Ureter (tissue), 1 donor: ENCODE data around the gene TCF19. TPM values are rescaled to one million over a fixed set of nuclear protein-coding genes. Genes with fewer than 3 reads are reported as not detected.

ENCODE experiments used
- DNase-seq: peaks from one replicate; pipeline ENCODE4 v3.0.0-alpha.2; 2020; ENCODE audit warnings: low spot score
- total RNA-seq: library from RNA; stranded (reverse); gene quantifications from one replicate; pipeline ENCODE4 v1.2.4, GENCODE V29; 2023
- donor health status: DM: yes; HTN: yes; CAD: no.

Gene TCF19, protein sequence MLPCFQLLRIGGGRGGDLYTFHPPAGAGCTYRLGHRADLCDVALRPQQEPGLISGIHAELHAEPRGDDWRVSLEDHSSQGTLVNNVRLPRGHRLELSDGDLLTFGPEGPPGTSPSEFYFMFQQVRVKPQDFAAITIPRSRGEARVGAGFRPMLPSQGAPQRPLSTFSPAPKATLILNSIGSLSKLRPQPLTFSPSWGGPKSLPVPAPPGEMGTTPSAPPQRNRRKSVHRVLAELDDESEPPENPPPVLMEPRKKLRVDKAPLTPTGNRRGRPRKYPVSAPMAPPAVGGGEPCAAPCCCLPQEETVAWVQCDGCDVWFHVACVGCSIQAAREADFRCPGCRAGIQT
- total RNA-seq = 5.9 TPM

DNA sequence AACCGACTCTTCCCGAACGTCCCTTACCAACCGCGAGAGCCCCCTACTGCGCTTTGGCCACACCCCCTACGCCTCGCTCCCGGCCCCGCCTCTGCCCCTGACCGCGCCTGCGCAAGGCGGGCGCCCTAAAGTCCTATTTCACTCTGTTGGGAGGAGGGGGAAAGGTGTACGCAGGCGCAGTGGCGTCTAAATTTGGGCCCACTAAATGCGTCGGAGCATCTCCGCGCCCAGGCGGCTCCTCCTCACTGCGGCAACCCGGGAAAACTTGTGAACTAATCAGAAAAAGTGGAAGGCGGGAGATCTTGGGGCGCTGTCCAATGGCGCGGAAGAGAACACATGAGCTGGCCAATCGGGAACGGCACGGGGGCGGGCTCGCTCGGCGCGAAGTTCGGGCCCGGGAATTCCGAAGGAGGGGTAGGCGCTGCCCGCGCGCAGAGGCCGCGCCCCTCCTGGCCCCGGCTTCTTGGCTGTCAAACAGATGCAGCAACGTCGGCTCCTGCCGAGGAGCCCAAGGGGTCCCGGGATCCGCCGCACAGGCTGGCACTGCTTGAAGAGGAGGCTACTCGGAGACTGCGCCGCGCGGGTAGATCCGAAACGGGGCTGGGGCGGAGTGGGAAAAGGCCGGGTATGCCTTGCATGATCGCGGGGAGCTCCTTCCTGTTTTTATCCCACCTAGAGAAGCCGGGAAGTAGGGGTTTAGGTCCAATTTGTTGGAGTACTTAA lies at the start of gene TCF19:
Gene TCF19 (plus strand): TSS at position 450 of the 723 bp plus-strand sequence. CDS start 881 bp downstream, outside the sequence.
- DNase-seq = peak; percentile 99

DNA sequence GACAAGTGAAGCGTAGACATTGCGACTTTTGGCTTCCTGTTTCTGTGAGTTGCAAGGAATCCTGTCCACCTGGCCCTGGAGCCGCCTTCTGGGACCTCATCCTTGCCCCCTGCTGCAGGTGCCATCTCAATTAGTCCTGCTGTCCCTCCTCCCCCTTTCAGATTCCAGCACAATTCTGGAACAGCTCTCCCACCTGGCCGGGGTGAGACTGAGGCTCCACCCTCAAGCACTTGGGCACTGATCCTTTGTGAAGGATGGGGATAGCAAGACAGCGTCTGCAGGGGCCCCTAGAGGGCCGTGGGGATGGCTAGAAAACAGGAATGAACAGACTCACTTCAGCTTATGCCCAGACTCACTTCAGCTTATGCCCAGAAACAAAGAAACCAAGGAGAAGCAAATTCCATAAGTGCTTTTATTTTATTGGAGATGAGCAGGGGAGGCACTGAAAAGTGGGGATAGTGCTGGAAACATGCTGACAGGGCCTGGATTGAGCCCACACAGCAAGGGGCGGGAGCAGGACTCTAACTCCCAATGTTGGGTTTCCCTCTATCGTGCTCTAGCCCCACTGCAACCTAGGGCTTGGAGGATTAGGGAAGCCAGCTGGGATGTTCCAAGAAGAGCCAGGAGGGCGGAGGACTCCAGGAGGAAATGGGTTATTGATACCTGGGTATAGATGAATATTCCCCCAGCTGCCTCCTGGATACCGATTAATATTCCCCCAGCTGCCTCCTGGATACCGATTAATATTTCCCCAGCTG lies 47.4 kb upstream of the TCF19 start:
- DNase-seq = no peak

DNA sequence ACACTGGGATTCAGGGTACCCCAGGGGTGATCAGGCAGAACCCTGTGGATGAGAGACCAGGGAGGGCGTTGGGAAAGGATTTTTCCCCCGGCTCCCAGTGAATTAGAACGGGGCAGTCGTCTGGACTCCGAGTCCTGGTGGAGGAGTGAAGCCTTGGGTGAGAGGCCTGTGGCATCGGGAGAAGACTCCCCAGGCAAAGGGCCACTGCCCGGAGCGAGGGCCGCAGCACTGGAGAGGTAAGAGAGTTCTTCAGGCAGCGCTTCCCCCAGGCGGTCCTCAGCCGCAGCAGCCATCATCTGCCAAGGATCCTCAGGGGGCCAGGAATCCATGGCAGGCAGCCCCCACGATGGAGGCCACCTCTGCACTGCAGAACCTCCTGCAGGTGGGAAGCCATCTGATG lies 46.7 kb upstream of the TCF19 start:
- DNase-seq = no peak

DNA sequence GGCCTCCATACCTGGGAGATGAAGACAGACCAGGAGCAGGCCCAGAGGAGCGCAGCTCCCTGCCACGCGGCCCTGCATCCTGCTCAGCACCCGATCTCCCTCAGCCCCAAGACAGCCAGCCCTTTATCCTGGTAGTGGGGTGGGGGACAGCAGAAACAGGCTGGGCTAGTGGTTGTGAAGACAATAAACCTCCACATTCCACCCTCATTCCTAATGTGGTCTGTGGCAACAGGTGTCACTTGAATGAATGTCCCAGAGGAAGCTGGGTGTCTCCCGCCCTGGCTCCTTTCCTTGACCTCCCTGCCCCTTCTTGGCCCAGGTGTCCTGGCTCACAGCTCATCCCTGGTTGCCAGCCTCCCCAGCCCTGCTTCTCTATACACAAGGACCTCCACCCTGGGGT lies 45.9 kb upstream of the TCF19 start, which contains the start of gene C6orf15:
Gene C6orf15 (minus strand): TSS at position 98 of the 400 bp plus-strand sequence. CDS start 20 bp downstream, at position 78.
- no peak for DNase-seq

DNA sequence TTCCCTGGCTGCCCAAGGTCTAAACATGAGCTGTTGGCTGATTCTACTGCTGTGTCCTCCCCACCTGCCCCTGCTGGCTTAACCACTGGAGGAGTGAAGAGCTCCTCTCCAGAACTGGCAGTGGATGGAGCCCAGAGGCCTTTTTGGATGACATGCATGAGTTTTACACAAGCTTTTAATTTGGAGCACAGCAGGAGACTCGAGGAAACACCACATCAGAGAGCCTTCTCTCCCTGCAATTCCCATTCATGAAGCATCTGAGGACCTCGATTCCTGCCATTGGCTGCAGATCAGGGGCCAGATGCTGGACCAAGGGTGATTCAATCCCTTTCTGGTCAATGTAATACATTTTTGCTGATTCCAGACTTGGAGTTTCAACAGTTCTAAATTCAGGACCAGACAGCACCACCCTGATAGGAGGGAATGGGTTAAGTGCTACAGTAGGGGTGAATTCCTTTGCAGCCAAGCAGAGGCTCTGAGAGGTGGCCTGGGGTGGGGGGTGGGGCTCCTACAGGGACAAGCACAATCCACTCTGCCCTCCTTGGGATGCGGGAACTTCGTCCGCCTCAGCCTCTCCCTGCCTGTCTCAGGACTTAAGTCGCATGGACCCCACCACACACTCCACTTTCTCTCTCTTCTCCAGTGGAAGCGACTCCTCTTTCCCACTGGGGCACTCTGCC lies 44.4 kb upstream of the TCF19 start:
- no peak for DNase-seq

DNA sequence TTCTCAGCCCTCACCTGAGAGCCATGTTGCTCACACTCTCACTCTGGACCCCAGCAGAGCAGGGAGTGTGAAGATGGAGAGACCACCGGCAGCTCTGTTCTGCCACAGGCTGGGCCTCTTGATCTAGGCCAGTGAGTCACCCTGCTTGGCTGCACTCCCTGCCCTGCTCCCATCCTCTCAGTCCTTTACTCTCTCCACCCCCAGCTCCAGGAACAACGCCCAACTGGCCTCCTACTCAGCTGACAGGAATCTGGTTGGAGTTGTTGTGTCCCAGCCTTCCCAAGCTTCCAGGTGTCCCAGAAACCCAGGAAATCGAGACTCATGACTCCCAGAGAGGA lies 43.9 kb upstream of the TCF19 start, which contains the start of gene PSORS1C1:
Gene PSORS1C1 (plus strand): TSS at position 260 of the 338 bp plus-strand sequence. CDS start 14,833 bp downstream, outside the sequence.
- peak; percentile 69 for DNase-seq

DNA sequence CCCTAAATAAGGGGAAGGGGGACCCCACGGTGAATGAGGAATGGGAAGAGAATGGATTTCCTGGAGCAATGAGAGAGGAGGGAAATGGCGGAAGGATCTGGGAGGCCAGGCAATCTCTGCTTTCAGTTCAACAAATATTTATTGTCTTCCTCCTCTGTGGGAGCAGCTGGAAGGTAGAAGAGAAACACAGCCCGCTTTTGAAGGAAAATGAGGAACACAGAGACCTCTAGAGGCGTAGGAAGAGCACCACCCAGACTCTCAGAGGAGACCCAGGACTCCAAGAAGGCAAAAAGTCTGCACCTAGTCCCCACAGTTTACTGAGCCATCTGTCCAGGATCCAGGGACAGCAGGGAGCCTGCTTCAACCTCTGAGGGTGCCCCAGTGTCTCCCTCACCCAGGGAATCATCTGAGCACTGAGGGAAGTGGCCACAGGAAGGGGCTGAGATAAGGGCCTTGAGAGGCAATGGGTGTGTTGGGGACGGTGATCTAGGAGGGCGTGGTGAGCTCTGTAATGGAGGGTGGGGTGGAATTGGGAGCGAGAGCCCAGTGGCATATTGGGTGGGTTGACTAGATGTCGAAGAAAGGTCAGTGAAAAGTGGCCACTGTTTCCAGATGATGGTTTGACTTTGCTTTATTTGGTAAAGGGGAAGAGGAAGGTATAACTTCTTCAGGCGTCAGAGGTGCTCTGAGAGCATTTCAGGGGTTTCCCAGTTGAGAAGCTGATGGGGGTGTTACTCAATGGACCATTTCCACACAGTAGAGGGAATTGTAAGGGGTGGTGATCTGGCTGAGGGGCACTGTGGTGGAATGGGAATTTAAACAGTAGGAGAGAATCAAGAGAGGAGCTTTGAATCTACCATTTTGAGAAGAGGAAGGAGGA lies 43.2 kb upstream of the TCF19 start:
- DNase-seq = no peak

DNA sequence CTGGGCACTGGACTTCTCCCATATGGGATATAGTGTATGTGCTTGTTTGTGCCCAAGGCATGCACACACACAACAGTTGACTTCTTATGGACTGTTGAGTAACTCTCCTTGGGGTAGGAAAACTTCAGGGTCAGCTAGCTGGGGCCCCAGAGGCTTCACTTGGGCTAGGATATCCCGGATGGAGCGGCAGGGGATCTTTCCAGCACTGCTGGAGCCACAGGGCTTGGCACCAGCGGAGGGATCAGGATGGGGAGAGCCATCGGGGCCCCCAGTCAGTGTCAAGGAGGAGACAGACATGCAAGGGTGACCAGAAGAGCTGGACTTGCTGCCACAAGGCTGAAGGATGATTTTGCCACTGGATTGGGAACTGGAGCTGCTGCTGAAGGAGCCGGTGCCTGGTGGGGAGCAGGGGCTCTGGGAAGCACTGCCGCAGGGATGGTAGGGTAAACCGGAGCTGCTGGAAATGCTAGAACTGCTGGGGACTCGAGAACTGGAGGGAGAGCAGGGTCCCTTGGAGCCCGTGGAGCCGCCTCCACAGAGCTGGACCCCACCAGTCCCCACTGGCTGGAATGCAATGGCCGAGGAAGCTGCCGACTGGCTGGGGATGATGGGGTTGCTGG lies 42.3 kb upstream of the TCF19 start:
- no peak for DNase-seq

DNA sequence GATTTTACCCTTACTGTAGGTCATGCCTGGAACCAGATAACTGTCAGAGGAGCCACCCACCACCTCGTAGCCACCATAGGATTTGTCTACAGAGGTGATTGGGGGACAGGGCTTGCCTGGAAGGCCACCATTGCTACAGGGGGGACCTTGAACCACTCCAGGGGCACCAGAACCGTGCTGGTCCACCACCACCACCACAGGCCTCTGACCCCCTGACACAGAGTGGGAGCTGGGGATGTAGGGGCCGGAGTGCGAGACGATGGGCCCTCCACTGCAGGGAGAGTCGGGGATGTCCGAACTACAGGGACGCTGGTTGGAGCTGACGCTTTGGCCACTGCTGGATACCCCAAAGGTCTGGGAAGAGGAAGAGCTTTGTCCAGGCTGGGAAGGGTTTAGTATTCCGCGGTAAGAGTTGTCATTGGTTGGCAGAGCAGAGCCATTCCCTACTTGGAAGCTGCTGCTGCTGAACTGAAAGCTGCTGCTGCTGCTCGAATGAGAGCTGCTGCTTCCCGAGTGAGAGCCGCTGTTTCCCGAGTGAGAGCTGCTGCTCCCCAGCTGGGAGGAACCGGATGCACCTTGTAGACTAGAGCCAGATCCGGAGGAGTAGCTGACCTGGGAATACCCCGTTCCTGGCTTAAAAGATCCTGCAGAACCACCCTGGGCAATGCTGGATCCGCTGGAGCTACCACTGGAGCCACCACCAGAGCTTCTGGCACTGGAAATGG lies 41.6 kb upstream of the TCF19 start:
- no peak for DNase-seq

DNA sequence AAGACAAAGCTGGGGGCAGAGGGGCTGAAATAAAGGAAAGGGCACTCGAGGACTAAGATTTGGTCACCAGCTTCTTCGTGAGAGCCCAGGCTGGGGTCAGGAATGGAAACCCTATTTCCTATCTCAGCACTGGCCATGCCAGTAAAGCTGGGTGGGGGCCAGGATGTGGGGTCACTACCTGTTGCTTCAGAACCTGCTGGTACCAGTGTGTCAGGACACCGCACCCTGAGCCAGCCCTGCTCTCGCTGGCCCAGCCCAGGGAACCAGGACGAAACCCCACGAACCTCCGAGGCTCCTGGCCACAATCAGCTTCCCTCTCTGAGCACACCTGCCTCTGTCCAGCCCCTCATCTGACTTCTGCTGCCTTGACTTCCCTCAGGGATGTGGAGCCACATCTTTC lies 40.2 kb upstream of the TCF19 start:
- DNase-seq = no peak

DNA sequence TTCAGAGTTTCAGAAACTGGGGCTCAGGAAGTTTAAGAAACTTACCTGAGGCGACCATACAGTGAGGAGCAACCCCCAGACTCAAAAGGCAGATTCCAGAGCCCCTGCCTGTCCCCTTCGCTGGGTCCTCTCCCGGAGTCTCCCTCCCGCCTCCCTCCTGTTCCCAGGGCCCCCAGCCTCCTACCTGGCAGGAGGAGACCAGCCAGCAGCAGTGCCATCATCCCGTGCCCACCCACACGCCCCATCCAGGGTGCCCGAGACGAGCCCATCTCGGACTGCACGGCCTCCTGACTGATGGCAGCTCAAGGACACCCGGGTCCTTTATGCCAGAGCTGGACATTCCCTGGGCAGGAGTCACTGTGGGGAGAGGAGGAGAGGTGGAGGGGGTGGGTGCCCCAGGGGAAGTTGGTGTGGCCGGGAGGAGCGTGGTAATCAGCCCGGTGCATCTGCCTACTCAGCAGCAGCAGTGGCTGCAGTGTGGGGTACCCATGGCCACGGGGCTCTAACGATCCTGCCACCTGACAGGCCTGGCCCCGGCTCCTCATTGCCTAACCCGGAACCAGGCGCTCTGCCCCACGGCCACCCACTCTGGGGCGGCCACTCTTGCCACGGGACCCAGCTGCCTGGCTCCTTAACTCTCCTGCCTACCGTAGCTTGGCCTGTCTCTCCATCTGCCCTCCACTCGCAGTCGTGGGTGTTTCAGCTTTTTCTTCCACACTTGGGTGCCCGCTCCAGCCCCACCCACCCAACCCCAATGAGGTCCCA lies 38.1 kb upstream of the TCF19 start, which contains the start of gene CDSN:
Gene CDSN (minus strand): TSS at position 296 of the 765 bp plus-strand sequence. CDS start 27 bp downstream, at position 269.
- no peak for DNase-seq

DNA sequence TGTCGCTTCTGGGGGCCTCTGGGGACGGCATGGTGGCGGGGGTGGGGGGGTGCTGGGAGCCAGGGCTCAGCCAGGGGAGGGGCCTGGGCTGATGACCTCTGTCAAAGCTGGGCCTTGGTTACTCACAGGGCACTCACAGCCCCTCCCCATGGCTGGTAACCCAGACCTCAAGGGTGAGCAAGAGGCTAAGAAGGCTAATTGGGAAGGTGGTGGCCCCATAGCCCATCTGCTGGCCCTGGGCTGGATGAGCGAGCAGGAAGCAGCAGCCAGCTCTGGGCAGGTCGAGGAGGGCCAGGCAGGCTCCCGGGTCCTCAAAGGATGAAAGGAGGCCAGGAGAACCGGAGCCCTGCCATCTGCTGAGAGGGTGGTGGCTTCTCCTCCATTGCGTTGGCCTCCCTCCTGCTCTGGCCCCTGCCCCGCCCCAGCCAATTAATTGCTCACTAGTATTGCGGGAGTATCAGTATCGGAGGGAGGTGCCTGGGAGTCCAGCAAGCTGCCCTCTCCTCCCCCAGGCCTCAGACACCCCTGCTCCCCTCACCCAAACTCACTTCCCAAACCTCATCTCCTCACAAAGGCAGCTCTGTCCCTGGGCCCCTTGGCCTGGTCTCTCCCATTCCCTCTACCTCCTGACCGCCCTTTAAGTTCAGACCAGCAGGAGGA lies 37.1 kb upstream of the TCF19 start:
- no peak for DNase-seq

DNA sequence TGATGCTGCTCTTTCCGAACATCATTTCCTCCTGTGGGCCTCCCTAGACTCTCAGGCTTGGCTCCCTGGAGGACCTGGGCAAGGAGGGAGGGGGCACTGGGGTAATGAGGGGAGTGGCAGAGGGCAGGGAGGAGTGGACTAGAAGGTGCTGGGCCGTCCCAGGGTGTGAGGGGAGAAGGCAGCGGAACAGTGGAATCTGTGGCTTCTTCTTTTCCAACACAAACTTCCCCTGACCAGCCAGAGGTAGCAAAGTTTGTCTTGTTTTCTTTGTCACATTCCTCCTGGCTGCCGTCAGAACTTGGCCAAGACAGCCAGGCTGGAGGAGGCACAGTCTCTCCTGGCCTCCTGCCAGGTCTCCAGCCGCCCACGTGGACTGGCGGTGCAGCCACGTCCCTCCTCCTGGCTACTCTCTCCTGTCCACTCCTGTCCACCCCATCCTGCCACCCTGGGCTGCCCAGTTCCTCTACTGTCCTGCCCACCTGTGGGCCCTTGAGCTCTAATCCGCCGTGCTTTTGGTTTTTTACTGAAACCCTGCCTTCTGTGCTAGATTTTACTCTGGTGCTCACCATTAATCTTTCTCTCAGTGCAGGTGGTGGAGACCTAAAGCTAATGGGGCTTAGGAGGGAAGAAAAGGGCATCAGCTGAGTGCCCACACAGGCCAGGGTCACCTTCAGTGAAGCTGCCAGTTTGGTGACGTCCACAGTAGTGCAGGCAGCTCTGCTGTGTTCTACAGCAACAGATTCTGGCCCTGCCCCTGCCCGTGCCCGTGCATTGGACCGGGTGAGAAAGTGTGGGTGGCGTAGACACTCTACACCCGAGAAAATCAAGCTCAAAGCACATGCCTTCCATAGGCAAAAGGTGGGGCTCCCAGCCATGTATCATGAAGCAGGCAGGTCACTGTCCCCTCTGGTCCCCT lies 35.3 kb upstream of the TCF19 start:
- DNase-seq = peak; percentile 90

DNA sequence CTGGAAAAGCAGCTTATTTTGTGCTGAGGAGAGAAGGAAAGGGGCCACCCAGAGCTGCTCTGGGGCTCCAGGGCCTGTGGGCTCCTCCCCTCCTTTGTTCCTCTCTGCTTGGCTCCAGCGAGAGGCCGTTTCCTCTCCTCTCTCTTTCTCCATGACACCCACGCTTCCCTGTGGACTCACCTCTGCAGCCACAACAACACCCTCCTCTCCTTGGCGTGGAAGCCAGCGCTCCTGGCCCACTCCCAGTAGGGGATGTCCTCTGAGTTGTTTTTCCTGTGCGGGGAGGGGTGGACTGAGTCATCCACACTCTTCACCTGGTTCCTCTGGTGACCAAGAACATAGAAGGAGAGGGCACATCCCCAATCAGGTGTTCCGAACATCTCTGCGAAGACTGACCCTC lies 33.2 kb upstream of the TCF19 start:
- peak; percentile 59 for DNase-seq

DNA sequence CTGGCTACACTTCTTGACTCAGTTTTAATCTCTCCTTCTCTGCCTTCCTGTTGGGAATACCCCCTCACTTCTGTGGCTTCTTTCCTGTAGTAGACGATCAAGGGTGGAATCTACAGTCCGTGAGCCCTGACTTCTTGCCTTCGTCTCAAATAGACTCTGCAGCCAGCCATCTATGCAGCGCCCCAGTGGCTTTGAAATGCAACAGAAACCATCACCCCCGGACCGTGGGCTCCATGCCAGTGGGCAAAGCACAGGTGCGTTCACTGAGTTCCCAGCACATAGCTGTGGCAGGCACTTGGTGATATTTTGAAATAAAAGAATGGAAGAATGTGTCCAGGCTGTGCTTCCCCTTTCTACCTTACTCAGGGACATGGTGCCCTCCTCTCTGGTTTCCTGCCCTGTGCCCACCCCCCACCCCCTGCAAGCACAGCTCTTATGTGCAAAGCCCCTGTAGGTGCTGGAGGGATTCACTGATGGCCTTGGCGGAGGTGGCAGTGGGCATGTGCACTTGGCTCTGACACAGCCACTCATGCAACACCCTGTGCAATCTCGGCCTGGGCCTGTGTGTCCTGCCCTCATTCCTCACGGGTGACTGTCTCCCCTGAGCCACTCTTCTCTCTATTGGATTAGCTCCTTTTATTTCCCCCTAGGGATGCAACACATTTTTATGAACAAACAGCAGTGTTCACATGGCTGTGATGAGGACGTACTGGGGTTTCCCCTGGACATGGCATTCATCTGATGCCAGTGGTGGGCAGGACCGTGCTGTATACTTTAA lies 32.6 kb upstream of the TCF19 start:
- DNase-seq = no peak
